Thoracic aorta (tissue), 2 donors: ENCODE data around the gene EXD3. TPM values are rescaled to one million over a fixed set of nuclear protein-coding genes. Genes with fewer than 3 reads are reported as not detected.

ENCODE experiments used
- ATAC-seq: fragments of 150-250 bp; one replicate; pipeline ENCODE4 v1.8.0; 2017; ENCODE audit warnings: low read depth; ENCODE audit not compliant: insufficient number of reproducible peaks, low FRiP score
- DNase-seq: peaks from one replicate; pipeline ENCODE4 v3.0.0-alpha.2; 2020; ENCODE audit warnings: low spot score
- H3K27ac ChIP-seq, 2 donors: fragments of 200-600 bp; sonication (generic); 1 replicate in 1 of 2; 2 replicates in 1 of 2; pipeline ENCODE4 v1.5.1; 2016; ENCODE audit warnings: mild to moderate bottlenecking in 2 of 2, moderate library complexity in 2 of 2
- H3K27me3 ChIP-seq: fragments of 200-600 bp; sonication (generic); replicated peaks from 2 replicates; pipeline ENCODE4 v1.6.0; 2016; ENCODE audit warnings: mild to moderate bottlenecking; ENCODE audit not compliant: insufficient read depth
- H3K36me3 ChIP-seq: fragments of 200-600 bp; sonication (generic); one replicate; pipeline ENCODE4 v1.5.1; 2016
- H3K4me1 ChIP-seq, 2 donors: fragments of 200-600 bp; sonication (generic); 1 replicate in 1 of 2; 2 replicates in 1 of 2; pipeline versions ENCODE4 v1.5.1 to v1.6.0; 2016; ENCODE audit warnings: low read depth in 2 of 2, mild to moderate bottlenecking in 1 of 2; ENCODE audit not compliant: control insufficient read depth in 1 of 2
- H3K4me3 ChIP-seq: fragments of 200-600 bp; sonication (generic); 2 replicates; pipeline ENCODE4 v1.5.1; 2016; ENCODE audit warnings: mild to moderate bottlenecking
- H3K9me3 ChIP-seq: fragments of 200-600 bp; sonication (generic); 2 replicates; pipeline ENCODE4 v1.5.1; 2016
- total RNA-seq, 2 donors: library from RNA; depleted of rRNA; stranded (reverse); fragments of >200 nt; gene quantifications; one replicate each; pipeline versions ENCODE4 v1.1.0 to v1.2.3, GENCODE V29; 2016
- TF ChIP-seq, protein P1 (sequence below): fragments of 200-600 bp; sonication (generic); IDR thresholded peaks from one replicate; pipeline ENCODE4 v1.5.1; 2019; ENCODE audit warnings: antibody characterized with exemption

The EXD3 gene
- total RNA-seq, 2 donors from 2014 or later: 22.7 to 29.4 TPM

DNA sequence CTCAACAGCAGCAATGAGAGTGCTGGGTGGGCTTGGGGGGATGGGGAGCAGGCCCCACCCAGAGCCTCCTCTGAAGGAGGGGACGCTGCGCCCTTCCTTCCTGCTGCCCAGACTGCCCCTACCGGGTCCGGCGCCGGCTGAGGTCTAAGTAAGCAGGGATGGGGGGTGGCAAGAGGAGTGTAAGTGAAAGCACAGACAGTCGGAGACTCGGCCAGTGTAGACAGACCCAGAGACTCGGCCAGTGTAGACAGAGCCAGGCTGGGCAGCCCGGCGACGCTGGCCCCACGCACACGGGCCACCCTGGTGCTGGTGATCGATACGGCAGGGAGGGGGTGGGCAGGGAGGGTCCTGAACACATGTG, 25.6 kb upstream of the EXD3 start:
- Histone ChIP-seq H3K27ac (no peak overlapping the region), H3K27me3 (no peaks in the 10 kb centered on the region), H3K9me3 (no peaks in the 10 kb centered on the region), H3K4me1 (peaks cover 0 to 10% of the 10 kb centered on the region in 2 donors), H3K36me3 (peaks cover 17% of the 10 kb centered on the region), H3K4me3 (no peak overlapping the region)
- ATAC-seq: no peak
- no peak for DNase-seq
- TF ChIP-seq, protein P1, sequence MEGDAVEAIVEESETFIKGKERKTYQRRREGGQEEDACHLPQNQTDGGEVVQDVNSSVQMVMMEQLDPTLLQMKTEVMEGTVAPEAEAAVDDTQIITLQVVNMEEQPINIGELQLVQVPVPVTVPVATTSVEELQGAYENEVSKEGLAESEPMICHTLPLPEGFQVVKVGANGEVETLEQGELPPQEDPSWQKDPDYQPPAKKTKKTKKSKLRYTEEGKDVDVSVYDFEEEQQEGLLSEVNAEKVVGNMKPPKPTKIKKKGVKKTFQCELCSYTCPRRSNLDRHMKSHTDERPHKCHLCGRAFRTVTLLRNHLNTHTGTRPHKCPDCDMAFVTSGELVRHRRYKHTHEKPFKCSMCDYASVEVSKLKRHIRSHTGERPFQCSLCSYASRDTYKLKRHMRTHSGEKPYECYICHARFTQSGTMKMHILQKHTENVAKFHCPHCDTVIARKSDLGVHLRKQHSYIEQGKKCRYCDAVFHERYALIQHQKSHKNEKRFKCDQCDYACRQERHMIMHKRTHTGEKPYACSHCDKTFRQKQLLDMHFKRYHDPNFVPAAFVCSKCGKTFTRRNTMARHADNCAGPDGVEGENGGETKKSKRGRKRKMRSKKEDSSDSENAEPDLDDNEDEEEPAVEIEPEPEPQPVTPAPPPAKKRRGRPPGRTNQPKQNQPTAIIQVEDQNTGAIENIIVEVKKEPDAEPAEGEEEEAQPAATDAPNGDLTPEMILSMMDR: no peak

- H3K36me3 ChIP-seq: peaks cover 12% of the 10 kb centered on the region
- H3K4me3 ChIP-seq: no peak overlapping the region
- no peaks in the 10 kb centered on the region for H3K27me3 ChIP-seq
- no peak for ATAC-seq
- no peaks in the 10 kb centered on the region for H3K9me3 ChIP-seq
- H3K27ac ChIP-seq: no peak overlapping the region
- H3K4me1 ChIP-seq: peaks cover 0 to 7% of the 10 kb centered on the region in 2 donors
- DNase-seq: no peak
- TF ChIP-seq, protein P1: no peak
Measured at GRCh38 chr9:137447722-137448601, 25.0 kb upstream of the EXD3 start.

DNA sequence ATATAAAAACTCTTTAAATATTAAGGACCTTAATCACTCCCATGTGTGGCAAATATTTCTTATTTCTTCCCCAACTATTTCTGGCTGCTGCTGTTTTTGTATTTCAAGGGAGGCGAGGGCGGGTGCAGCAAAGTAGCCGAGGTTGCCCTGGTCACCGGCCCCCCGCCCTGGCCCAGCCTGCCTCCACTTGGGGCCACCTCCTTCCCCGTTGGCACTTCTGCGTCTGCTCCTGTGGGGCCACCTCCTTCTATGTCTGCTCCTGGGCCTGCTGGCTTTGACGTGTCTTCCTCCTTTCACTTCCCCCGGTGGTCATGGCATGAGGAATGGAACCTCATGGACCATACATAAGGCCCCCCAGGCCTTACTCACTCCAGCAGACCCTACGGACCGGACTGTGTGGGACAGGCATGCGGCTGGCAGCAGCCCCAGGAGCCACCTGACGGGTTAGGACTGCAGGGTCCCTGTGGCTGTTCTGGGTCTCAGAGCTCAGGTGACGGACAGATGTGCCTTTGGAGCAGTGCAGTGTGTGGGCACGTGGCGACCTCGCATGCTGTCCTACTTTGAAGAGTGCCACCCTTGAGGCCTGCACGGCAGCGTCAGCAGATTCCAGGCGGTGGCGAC, 24.0 kb upstream of the EXD3 start:
- DNase-seq: no peak
- H3K9me3 ChIP-seq: no peaks in the 10 kb centered on the region
- H3K27me3 ChIP-seq: peaks cover 3% of the 10 kb centered on the region
- TF ChIP-seq, protein P1: no peak
- no peak for ATAC-seq
- H3K4me3 ChIP-seq: no peak overlapping the region
- peaks cover 3% of the 10 kb centered on the region for H3K36me3 ChIP-seq
- peaks cover 0 to 7% of the 10 kb centered on the region in 2 donors for H3K4me1 ChIP-seq
- peak overlapping the region in 1 of 2 donors; percentile 4 for H3K27ac ChIP-seq

DNA sequence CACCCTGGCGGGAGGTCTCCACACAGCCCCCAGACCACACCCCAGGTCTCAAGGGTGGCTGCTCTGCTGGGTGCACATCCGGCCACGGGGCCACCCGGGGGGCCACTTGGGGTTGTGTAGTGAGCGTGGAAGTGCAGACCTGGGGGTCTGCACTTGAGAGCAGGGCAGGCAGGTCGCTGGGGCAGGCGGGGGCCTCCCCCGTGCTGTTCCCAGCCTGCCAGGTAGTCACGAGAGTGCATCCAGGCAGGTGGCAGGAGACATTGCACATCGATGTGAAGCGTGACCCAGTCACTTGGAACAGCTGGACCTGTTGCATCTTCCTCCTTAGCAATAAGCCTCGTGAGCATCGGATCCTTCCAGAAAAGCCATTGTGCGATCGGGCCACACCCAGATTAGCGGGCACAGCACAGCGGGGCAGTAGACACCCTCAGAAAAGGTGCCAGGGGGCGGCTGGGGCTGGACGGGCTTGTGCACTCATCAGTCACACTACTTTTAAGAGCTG, 23.0 kb upstream of the EXD3 start:
- TF ChIP-seq, protein P1: no peak
- no peak for ATAC-seq
- H3K27ac ChIP-seq: no peak overlapping the region
- no peak for DNase-seq
- H3K4me1 ChIP-seq: peaks cover 5 to 12% of the 10 kb centered on the region in 2 donors
- H3K27me3 ChIP-seq: peaks cover 4% of the 10 kb centered on the region
- H3K4me3 ChIP-seq: no peak overlapping the region
- no peaks in the 10 kb centered on the region for H3K9me3 ChIP-seq
- H3K36me3 ChIP-seq: peaks cover 3% of the 10 kb centered on the region

GRCh38 chr9:137445275-137445807, 22.4 kb upstream of the EXD3 start:
- Histone ChIP-seq H3K27me3 (peaks cover 4% of the 10 kb centered on the region), H3K27ac (no peak overlapping the region), H3K4me1 (peaks cover 5 to 12% of the 10 kb centered on the region in 2 donors), H3K4me3 (no peak overlapping the region), H3K9me3 (no peaks in the 10 kb centered on the region), H3K36me3 (peaks cover 3% of the 10 kb centered on the region)
- TF ChIP-seq, protein P1: peak; percentile 90
- DNase-seq (peak; percentile 68), ATAC-seq (no peak)
